BE2C (cell line): ENCODE data around the gene ABCF3.

Experiments used
- DNase-seq: peaks from one replicate; pipeline ENCODE4 v3.0.0-alpha.2; 2020
- H3K27me3 ChIP-seq: fragments of 250-450 bp; sonication (Bioruptor Pico); 2 replicates; pipeline ENCODE4 v1.5.1; 2020; ENCODE audit warnings: mild to moderate bottlenecking
- H3K36me3 ChIP-seq: fragments of 250-450 bp; sonication (Bioruptor Pico); 2 replicates; pipeline ENCODE4 v1.5.1; 2020; ENCODE audit warnings: mild to moderate bottlenecking
- H3K4me1 ChIP-seq: fragments of 250-450 bp; sonication (Bioruptor Pico); 2 replicates; pipeline ENCODE4 v1.5.1; 2020
- H3K4me3 ChIP-seq: 2 replicates; pipeline ENCODE4 v1.5.1; 2011; ENCODE audit warnings: low read depth, low read length
- H3K9me3 ChIP-seq: fragments of 250-450 bp; sonication (Bioruptor Pico); 2 replicates; pipeline ENCODE4 v1.5.1; 2020
- CTCF ChIP-seq: IDR thresholded peaks from 2 replicates; pipeline ENCODE4 v1.5.1; 2012; ENCODE audit warnings: mild to moderate bottlenecking, low read depth, low read length

Gene ABCF3

GRCh38 chr3:184174284-184174645 is 11.7 kb upstream of the ABCF3 start:
- TF ChIP-seq CTCF = no peak
- H3K36me3 ChIP-seq = peaks cover 44% of the 10 kb centered on the region
- H3K27me3 ChIP-seq = no peaks in the 10 kb centered on the region
- H3K9me3 ChIP-seq = no peaks in the 10 kb centered on the region
- DNase-seq = no peak
- peak overlapping the region; percentile 15; the same call in 1 of the 2 replicates for H3K4me3 ChIP-seq
- peaks cover 7% of the 10 kb centered on the region for H3K4me1 ChIP-seq

- Histone ChIP-seq H3K27me3 (no peaks in the 10 kb centered on the region), H3K9me3 (no peaks in the 10 kb centered on the region), H3K4me1 (peaks cover 7% of the 10 kb centered on the region), H3K4me3 (peak within 1 kb of the TSS; percentile 93), H3K36me3 (peaks cover 47% of the 10 kb centered on the region)
- no peak for TF ChIP-seq CTCF
- peak; percentile 98 for DNase-seq
These were observed 11.1 kb upstream of the ABCF3 start, which contains the start of gene AP2M1 for GRCh38 chr3:184174646-184175492. Gene AP2M1, plus strand, starts transcription at chr3:184174855. Its CDS starts 2,139 bp downstream, at chr3:184176994.

- Histone ChIP-seq H3K4me3 (peak overlapping the region; percentile 93), H3K27me3 (no peaks in the 10 kb centered on the region), H3K4me1 (peaks cover 7% of the 10 kb centered on the region), H3K9me3 (no peaks in the 10 kb centered on the region), H3K36me3 (peaks cover 48% of the 10 kb centered on the region)
- no peak for DNase-seq
- TF ChIP-seq CTCF = no peak
These were observed 10.5 kb upstream of the ABCF3 start for GRCh38 chr3:184175506-184175905.

GRCh38 chr3:184175981-184176376 is 10.0 kb upstream of the ABCF3 start:
- H3K9me3 ChIP-seq = no peaks in the 10 kb centered on the region

GRCh38 chr3:184176377-184177330 is 9.3 kb upstream of the ABCF3 start:
- Histone ChIP-seq H3K27me3 (no peaks in the 10 kb centered on the region), H3K9me3 (no peaks in the 10 kb centered on the region), H3K4me3 (peak overlapping the region; percentile 93), H3K4me1 (peaks cover 7% of the 10 kb centered on the region), H3K36me3 (peaks cover 48% of the 10 kb centered on the region)
- DNase-seq = peak; percentile 83
- no peak for TF ChIP-seq CTCF

More at GRCh38 chr3:184175981-184176376, 10.0 kb upstream of the ABCF3 start:
- Histone ChIP-seq H3K4me1 (peaks cover 7% of the 10 kb centered on the region), H3K4me3 (peak overlapping the region; percentile 93), H3K36me3 (peaks cover 48% of the 10 kb centered on the region), H3K27me3 (no peaks in the 10 kb centered on the region)
- TF ChIP-seq CTCF = no peak
- no peak for DNase-seq
